ENCODE results near the gene SMNDC1.

The SMNDC1 gene

DNA sequence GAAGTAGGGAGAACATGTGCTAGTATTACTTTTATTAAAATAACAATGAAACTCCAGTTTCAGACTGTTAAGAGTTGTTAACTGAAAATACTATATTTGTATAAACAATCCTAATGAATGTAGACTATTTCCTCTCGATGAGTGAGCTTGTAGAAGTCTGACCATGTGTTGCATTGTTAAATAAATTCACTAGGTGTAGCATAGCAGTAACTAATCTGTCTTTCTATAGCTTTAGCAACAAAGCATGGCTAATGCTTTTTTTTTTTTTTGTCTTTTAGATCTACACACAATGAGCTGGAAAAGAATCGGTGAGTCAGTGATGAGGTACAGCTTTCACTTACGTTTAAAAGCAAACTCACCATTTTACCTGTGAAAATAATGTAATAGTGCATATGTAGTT, 60.2 kb downstream of the SMNDC1 start:
- no peak for DNase-seq

DNA sequence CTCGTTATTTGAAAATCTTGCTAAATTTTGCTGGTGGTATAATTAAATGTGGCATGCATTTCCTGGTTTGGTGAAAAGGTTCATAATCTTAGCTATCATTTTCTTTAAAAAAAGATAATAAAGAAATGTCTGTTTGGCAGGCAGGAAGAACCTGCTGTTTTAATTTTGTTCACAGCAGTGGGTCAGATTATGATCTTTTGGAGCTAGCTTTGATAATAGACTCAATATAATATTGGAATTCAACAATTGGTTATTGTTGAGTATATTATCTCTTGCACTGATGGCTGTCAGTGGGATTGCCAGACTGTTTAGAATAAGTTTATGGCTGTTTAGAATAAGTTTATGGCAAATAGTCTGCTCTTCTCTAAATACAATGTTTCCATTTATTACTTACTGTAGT, 62.2 kb downstream of the SMNDC1 start:
- no peak for DNase-seq

DNA sequence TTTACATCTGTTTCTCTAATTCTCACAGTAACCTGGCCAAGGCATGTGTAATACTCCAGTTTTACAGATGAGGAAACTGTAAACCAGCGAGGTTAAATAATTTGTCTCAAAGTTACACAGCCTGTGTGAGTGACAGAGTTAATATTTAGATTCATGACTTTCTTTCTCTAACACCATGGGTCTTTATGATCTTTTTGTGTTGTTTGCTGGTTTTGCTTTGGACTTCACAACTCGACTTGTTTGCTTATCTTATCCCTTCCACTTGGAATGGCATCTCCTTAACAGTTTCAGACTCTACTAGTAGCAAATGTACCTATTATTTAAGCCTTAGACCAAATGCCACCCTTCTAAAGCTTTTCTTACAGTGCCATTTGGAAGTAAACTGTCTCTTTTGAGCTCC, 62.9 kb downstream of the SMNDC1 start:
- DNase-seq: no peak

DNA sequence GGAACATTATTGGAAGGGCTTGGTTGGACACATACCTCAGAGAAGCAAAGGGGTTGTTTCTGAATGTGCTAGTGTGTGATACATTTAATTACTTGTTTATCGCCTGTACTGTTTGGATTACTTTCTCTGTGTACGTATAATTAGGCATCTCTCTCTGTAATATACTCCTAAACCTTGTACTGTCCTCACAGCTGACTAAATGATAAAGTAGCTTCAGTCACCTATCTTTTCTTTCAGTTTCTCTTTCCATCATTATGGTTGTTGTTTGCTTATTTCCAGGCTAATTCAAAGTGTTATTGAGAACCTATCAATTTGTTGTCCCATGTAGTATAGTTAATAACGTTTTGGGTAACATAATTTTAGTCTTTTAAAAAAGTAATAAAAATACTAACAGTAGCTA, 63.3 kb downstream of the SMNDC1 start:
- no peak for DNase-seq
